Panc1 (cell line): ENCODE measurements around the gene LRMDA.

Source experiments
- POLR2AphosphoS5 ChIP-seq: IDR thresholded peaks from 2 replicates; pipeline ENCODE4 v1.6.1; 2012; ENCODE audit warnings: mild to moderate bottlenecking, low read depth, low read length, moderate library complexity
- SIN3A ChIP-seq: IDR thresholded peaks from 2 replicates; pipeline ENCODE4 v1.6.1; 2012; ENCODE audit warnings: low read depth, mild to moderate bottlenecking, low read length, moderate library complexity, borderline replicate concordance; ENCODE audit not compliant: insufficient read depth

DNA sequence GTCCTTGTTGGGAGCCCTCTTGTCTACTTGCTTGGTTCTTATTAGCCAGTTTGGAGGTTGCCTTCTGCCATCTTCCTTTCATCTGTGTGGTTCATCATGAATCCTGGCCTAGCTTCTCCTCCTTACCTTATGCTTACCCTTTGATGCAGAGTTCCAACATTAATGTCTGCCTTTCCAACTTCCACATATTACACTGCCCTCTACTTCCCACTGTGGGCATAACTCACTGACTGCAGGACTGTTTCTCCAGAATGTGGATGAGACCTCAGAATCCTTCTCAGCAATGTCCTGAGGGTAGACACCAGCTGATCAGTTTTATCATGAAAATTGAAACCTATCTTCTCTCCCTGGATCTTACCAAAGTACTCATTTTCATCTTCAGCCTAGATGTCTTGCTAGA is 491.0 kb downstream of the LRMDA start:
- TF ChIP-seq SIN3A (no peak), POLR2AphosphoS5 (no peak)
